Measurements from ENCODE around the gene BIRC6. TPM values are rescaled to one million over a fixed set of nuclear protein-coding genes. Genes with fewer than 3 reads are reported as not detected.

BIRC6 gene
- total RNA-seq, 1 donor from 2014 or later: 180 TPM

DNA sequence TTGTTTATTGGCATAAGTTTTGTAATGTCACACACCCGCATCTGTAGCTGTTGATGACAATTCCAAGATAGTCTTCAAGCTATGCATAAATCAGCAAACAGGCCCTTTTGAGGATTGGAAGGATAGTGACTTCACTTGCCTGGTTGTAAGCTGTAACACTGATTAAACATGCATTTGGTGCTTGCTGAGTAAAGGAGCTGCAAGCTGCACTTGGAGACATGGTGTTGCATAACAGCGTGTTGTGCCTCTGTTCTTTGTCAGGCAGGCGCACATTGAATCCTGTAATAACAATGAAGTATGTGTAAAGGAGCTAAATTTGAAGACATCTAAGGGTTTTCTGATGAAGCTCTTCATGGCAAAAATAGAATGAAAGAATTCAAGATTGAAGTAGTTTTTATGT is 202.3 kb downstream of the BIRC6 start:
- intact Hi-C loops (cut with micrococcal nuclease): loop anchor here (10.0 kb wide), 1 partner anchor 1536 kb away; no protein-coding TSS in a partner anchor
- TF ChIP-seq CTCF (IDR thresholded peaks at IDR 0.05): no peak
- Mint-ChIP-seq H3K27me3 (no peaks in the 10 kb centered on the region), H3K4me1 (no peaks in the 10 kb centered on the region), H3K27ac (no peak overlapping the region), H3K9me3 (no peaks in the 10 kb centered on the region), H3K4me3 (no peak overlapping the region), H3K36me3 (ENCODE audit: low read depth) (peaks cover 43% of the 10 kb centered on the region)
- ChIA-PET CTCF (interaction anchor here (0.6 kb wide), 1 partner anchor 167 kb away, joined by 4 read pairs; no protein-coding TSS in a partner anchor), POLR2A (no interaction called here)
- DNase-seq: no peak
- no peak for ATAC-seq (ENCODE audit: low read depth)

DNA sequence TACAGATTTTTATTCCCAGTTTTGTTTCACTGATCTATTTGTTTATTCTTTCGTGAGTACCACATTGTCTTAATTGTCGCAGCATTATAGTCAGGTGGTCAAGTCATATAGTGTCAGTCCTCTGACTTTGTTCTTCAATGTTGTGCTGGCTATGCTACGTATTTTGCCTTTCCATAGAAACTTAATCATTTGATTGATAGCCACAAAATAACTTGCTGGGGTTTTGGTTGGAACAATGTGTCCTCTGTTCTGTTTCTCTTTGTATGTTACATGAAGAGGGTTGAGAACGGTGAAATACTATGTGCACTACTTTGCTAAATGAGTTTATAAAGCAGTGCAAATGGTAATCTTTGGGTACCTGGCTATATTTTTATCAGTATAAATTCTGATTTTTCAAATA is 206.1 kb downstream of the BIRC6 start:
- CTCF ChIA-PET: no interaction called here
- no peak for TF ChIP-seq CTCF (IDR thresholded peaks at IDR 0.05)
- ATAC-seq (ENCODE audit: low read depth) (no peak), DNase-seq (no peak)
- H3K36me3 Mint-ChIP-seq (ENCODE audit: low read depth): peaks cover 52% of the 10 kb centered on the region
- POLR2A ChIA-PET: no interaction called here
- intact Hi-C loops (cut with micrococcal nuclease): no loop called here
- H3K4me1 Mint-ChIP-seq: no peaks in the 10 kb centered on the region
- no peak overlapping the region for H3K4me3 Mint-ChIP-seq
- peaks cover 5% of the 10 kb centered on the region for H3K9me3 Mint-ChIP-seq
- H3K27ac Mint-ChIP-seq: no peak overlapping the region
- H3K27me3 Mint-ChIP-seq: no peaks in the 10 kb centered on the region

- ATAC-seq (ENCODE audit: low read depth) (no peak), DNase-seq (no peak)
- no peak for TF ChIP-seq CTCF (IDR thresholded peaks at IDR 0.05)
- H3K36me3 Mint-ChIP-seq (ENCODE audit: low read depth): peaks cover 52% of the 10 kb centered on the region
- H3K4me3 Mint-ChIP-seq: no peak overlapping the region
- H3K4me1 Mint-ChIP-seq: no peaks in the 10 kb centered on the region
- H3K9me3 Mint-ChIP-seq: peaks cover 5% of the 10 kb centered on the region
- no peak overlapping the region for H3K27ac Mint-ChIP-seq
- ChIA-PET CTCF (no interaction called here), POLR2A (no interaction called here)
- intact Hi-C loops (cut with micrococcal nuclease): no loop called here
- H3K27me3 Mint-ChIP-seq: no peaks in the 10 kb centered on the region
Measured at GRCh38 chr2:32564417-32565035, 207.7 kb downstream of the BIRC6 start.

- H3K4me3 Mint-ChIP-seq: no peak overlapping the region
- H3K4me1 Mint-ChIP-seq: peaks cover under 1% of the 10 kb centered on the region
- ATAC-seq (ENCODE audit: low read depth) (no peak), DNase-seq (no peak)
- CTCF ChIA-PET: no interaction called here
- H3K9me3 Mint-ChIP-seq: peaks cover 5% of the 10 kb centered on the region
- no peak for TF ChIP-seq CTCF (IDR thresholded peaks at IDR 0.05)
- intact Hi-C loops (cut with micrococcal nuclease): no loop called here
- POLR2A ChIA-PET: no interaction called here
- H3K27me3 Mint-ChIP-seq: no peaks in the 10 kb centered on the region
- H3K36me3 Mint-ChIP-seq (ENCODE audit: low read depth): peaks cover 53% of the 10 kb centered on the region
- H3K27ac Mint-ChIP-seq: no peak overlapping the region
Measured at GRCh38 chr2:32565902-32566301, 209.1 kb downstream of the BIRC6 start.

GRCh38 chr2:32572030-32572429 is 215.2 kb downstream of the BIRC6 start:
- TF ChIP-seq CTCF (IDR thresholded peaks at IDR 0.05): no peak
- ATAC-seq (ENCODE audit: low read depth): no peak
- CTCF ChIA-PET: no interaction called here
- intact Hi-C loops (cut with micrococcal nuclease): no loop called here
- Mint-ChIP-seq H3K4me3 (no peak overlapping the region), H3K9me3 (no peaks in the 10 kb centered on the region), H3K27ac (no peak overlapping the region), H3K36me3 (ENCODE audit: low read depth) (peaks cover 59% of the 10 kb centered on the region), H3K27me3 (no peaks in the 10 kb centered on the region), H3K4me1 (peaks cover 17% of the 10 kb centered on the region)
- POLR2A ChIA-PET: no interaction called here
- DNase-seq: no peak
